Thoracic aorta (tissue), 2 donors: ENCODE data around the gene DNAJC3. TPM values are rescaled to one million over a fixed set of nuclear protein-coding genes. Genes with fewer than 3 reads are reported as not detected.
"Not testable (repeated sequence)": the region's sequence is repeated elsewhere in the genome, so short reads cannot be mapped to it uniquely, and the experiment has no call there.

ENCODE experiments used
- ATAC-seq: fragments of 150-250 bp; one replicate; pipeline ENCODE4 v1.8.0; 2017; ENCODE audit warnings: low read depth; ENCODE audit not compliant: insufficient number of reproducible peaks, low FRiP score
- DNase-seq: peaks from one replicate; pipeline ENCODE4 v3.0.0-alpha.2; 2020; ENCODE audit warnings: low spot score
- H3K27ac ChIP-seq, 2 donors: fragments of 200-600 bp; sonication (generic); 1 replicate in 1 of 2; 2 replicates in 1 of 2; pipeline ENCODE4 v1.5.1; 2016; ENCODE audit warnings: mild to moderate bottlenecking in 2 of 2, moderate library complexity in 2 of 2
- H3K27me3 ChIP-seq: fragments of 200-600 bp; sonication (generic); replicated peaks from 2 replicates; pipeline ENCODE4 v1.6.0; 2016; ENCODE audit warnings: mild to moderate bottlenecking; ENCODE audit not compliant: insufficient read depth
- H3K36me3 ChIP-seq: fragments of 200-600 bp; sonication (generic); one replicate; pipeline ENCODE4 v1.5.1; 2016
- H3K4me1 ChIP-seq, 2 donors: fragments of 200-600 bp; sonication (generic); 1 replicate in 1 of 2; 2 replicates in 1 of 2; pipeline versions ENCODE4 v1.5.1 to v1.6.0; 2016; ENCODE audit warnings: low read depth in 2 of 2, mild to moderate bottlenecking in 1 of 2; ENCODE audit not compliant: control insufficient read depth in 1 of 2
- H3K4me3 ChIP-seq: fragments of 200-600 bp; sonication (generic); 2 replicates; pipeline ENCODE4 v1.5.1; 2016; ENCODE audit warnings: mild to moderate bottlenecking
- H3K9me3 ChIP-seq: fragments of 200-600 bp; sonication (generic); 2 replicates; pipeline ENCODE4 v1.5.1; 2016
- CTCF ChIP-seq: fragments of 200-600 bp; sonication (generic); IDR thresholded peaks from one replicate; pipeline ENCODE4 v1.5.1; 2019; ENCODE audit warnings: antibody characterized with exemption
- total RNA-seq, 2 donors: library from RNA; depleted of rRNA; stranded (reverse); fragments of >200 nt; gene quantifications; one replicate each; pipeline versions ENCODE4 v1.1.0 to v1.2.3, GENCODE V29; 2016

DNAJC3 gene
- total RNA-seq, 2 donors from 2014 or later: 63.4 to 90.1 TPM

GRCh38 chr13:95708391-95708774 lies 31.4 kb downstream of the DNAJC3 start:
- Histone ChIP-seq H3K27ac (no peak overlapping the region), H3K36me3 (peaks cover 10% of the 10 kb centered on the region), H3K9me3 (peaks cover 3% of the 10 kb centered on the region), H3K27me3 (no peaks in the 10 kb centered on the region), H3K4me1 (peaks cover 0 to 6% of the 10 kb centered on the region in 2 donors), H3K4me3 (no peak overlapping the region)
- DNase-seq (no peak), ATAC-seq (no peak)
- no peak for TF ChIP-seq CTCF

GRCh38 chr13:95708811-95709500 lies 32.0 kb downstream of the DNAJC3 start:
- H3K27me3 ChIP-seq: no peaks in the 10 kb centered on the region
- no peak overlapping the region for H3K4me3 ChIP-seq
- H3K27ac ChIP-seq: no peak overlapping the region
- peaks cover 15% of the 10 kb centered on the region for H3K36me3 ChIP-seq
- no peak for TF ChIP-seq CTCF
- no peak for ATAC-seq
- H3K4me1 ChIP-seq: peaks cover 0 to 6% of the 10 kb centered on the region in 2 donors
- peaks cover 3% of the 10 kb centered on the region for H3K9me3 ChIP-seq
- no peak for DNase-seq

- ATAC-seq: no peak
- no peak for TF ChIP-seq CTCF
- no peak for DNase-seq
- no peaks in the 10 kb centered on the region for H3K27me3 ChIP-seq
- H3K36me3 ChIP-seq: peaks cover 16% of the 10 kb centered on the region
- H3K4me3 ChIP-seq: no peak overlapping the region
- H3K4me1 ChIP-seq: peaks cover 0 to 6% of the 10 kb centered on the region in 2 donors
- H3K27ac ChIP-seq: no peak overlapping the region
- H3K9me3 ChIP-seq: peaks cover 3% of the 10 kb centered on the region
Observed at GRCh38 chr13:95710313-95710712, 33.4 kb downstream of the DNAJC3 start.

GRCh38 chr13:95712846-95713245 lies 35.9 kb downstream of the DNAJC3 start:
- not testable (repeated sequence) for H3K4me1 ChIP-seq, H3K9me3 ChIP-seq, H3K4me3 ChIP-seq, ATAC-seq, H3K27me3 ChIP-seq, H3K27ac ChIP-seq, DNase-seq
- H3K36me3 ChIP-seq: peaks cover 16% of the 10 kb centered on the region

- no peak for TF ChIP-seq CTCF
- H3K27me3 ChIP-seq: no peaks in the 10 kb centered on the region
- no peak for ATAC-seq
- no peak for DNase-seq
- H3K36me3 ChIP-seq: peaks cover 16% of the 10 kb centered on the region
- no peak overlapping the region for H3K4me3 ChIP-seq
- H3K27ac ChIP-seq: no peak overlapping the region
- H3K9me3 ChIP-seq: peaks cover 3% of the 10 kb centered on the region
- peaks cover 0 to 1% of the 10 kb centered on the region in 2 donors for H3K4me1 ChIP-seq
Observed at GRCh38 chr13:95713651-95714050, 36.7 kb downstream of the DNAJC3 start.
